AML-193 (cell line): ENCODE measurements around the gene SLC25A46.
"Not testable (repeated sequence)": the region's sequence is repeated elsewhere in the genome, so short reads cannot be mapped to it uniquely, and the experiment has no call there.

Experiments used
- DNase-seq, 2 experiments: peaks; one replicate each; lab custom pipeline; 2025; lab: John Stamatoyannopoulos, UW

The SLC25A46 gene

GRCh38 chr5:110738812-110739651, at the start of gene SLC25A46:
TSS of gene SLC25A46 (plus strand) at chr5:110739007. CDS start at chr5:110739120, 113 bp downstream.
- DNase-seq: peak; percentile 81 to 84

- DNase-seq: not testable (repeated sequence)
These were observed 48.2 kb upstream of the SLC25A46 start for GRCh38 chr5:110690587-110690986.

- DNase-seq: not testable (repeated sequence)
These were observed 46.1 kb upstream of the SLC25A46 start for GRCh38 chr5:110692669-110693068.

GRCh38 chr5:110702300-110702699, 36.5 kb upstream of the SLC25A46 start:
- DNase-seq: no peak

GRCh38 chr5:110702704-110703103, 36.1 kb upstream of the SLC25A46 start:
- DNase-seq: no peak

- DNase-seq: no peak
These were observed 35.3 kb upstream of the SLC25A46 start for GRCh38 chr5:110703481-110703880.

GRCh38 chr5:110705349-110705748, 33.5 kb upstream of the SLC25A46 start:
- DNase-seq: no peak

GRCh38 chr5:110707260-110707844, 31.5 kb upstream of the SLC25A46 start:
- no peak for DNase-seq

- DNase-seq: no peak
These were observed 22.3 kb upstream of the SLC25A46 start for GRCh38 chr5:110716247-110717245.

GRCh38 chr5:110718311-110718710, 20.5 kb upstream of the SLC25A46 start:
- no peak for DNase-seq

GRCh38 chr5:110726249-110727024, 12.4 kb upstream of the SLC25A46 start, which contains the start of gene TMEM232:
TSS of gene TMEM232 (minus strand) at chr5:110726671. CDS start at chr5:110667352, 59,319 bp downstream.
- peak; percentile 62 to 66 for DNase-seq

- DNase-seq: peak in 1 of 2 experiments; percentile 14
These were observed 11.8 kb upstream of the SLC25A46 start for GRCh38 chr5:110727025-110727314.

- DNase-seq: not testable (repeated sequence)
These were observed 7.3 kb upstream of the SLC25A46 start for GRCh38 chr5:110731499-110731898.

GRCh38 chr5:110734101-110734500, 4.7 kb upstream of the SLC25A46 start:
- DNase-seq: no peak

- no peak for DNase-seq
These were observed 3.3 kb upstream of the SLC25A46 start for GRCh38 chr5:110735556-110735955.

GRCh38 chr5:110736753-110737152, 2.1 kb upstream of the SLC25A46 start:
- DNase-seq: peak; percentile 9 to 29

- no peak for DNase-seq
These were observed 350 bp upstream of the SLC25A46 start for GRCh38 chr5:110738503-110738811.

GRCh38 chr5:110751902-110752762, 13.3 kb downstream of the SLC25A46 start:
- no peak for DNase-seq

GRCh38 chr5:110752953-110753352, 14.1 kb downstream of the SLC25A46 start:
- no peak for DNase-seq

GRCh38 chr5:110753600-110753999, 14.8 kb downstream of the SLC25A46 start:
- no peak for DNase-seq

- DNase-seq: no peak
These were observed 15.4 kb downstream of the SLC25A46 start for GRCh38 chr5:110754181-110754580.
